Inferior parietal cortex (tissue), 1 donor: Measurements from ENCODE around the gene KNDC1.
"Not testable (repeated sequence)": the region's sequence is repeated elsewhere in the genome, so short reads cannot be mapped to it uniquely, and the experiment has no call there.

Experiments used
- DNase-seq: peaks from one replicate; pipeline ENCODE4 v3.0.0-alpha.2; 2016; ENCODE audit errors: extremely low spot score

KNDC1 gene

DNA sequence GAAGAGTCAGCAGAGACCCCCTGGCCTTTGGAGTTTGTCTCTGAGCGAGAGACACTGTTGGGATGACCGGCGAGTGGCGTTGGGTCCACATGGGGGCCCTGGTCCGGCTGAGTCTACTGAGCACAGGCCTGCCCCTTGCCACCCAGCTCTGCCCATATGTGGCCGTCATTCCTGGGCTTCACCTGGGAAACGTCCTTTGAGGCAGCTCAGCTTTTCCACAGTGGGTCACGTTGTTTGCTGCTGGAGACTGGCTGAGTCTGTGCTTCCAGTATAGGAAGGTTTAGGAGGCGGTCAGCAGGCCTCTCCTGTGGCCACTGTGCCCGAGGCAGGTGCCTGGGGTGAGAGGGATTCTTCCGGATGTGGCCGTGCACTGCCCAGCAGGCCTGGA lies 99.6 kb downstream of the KNDC1 start:
- DNase-seq = no peak

DNA sequence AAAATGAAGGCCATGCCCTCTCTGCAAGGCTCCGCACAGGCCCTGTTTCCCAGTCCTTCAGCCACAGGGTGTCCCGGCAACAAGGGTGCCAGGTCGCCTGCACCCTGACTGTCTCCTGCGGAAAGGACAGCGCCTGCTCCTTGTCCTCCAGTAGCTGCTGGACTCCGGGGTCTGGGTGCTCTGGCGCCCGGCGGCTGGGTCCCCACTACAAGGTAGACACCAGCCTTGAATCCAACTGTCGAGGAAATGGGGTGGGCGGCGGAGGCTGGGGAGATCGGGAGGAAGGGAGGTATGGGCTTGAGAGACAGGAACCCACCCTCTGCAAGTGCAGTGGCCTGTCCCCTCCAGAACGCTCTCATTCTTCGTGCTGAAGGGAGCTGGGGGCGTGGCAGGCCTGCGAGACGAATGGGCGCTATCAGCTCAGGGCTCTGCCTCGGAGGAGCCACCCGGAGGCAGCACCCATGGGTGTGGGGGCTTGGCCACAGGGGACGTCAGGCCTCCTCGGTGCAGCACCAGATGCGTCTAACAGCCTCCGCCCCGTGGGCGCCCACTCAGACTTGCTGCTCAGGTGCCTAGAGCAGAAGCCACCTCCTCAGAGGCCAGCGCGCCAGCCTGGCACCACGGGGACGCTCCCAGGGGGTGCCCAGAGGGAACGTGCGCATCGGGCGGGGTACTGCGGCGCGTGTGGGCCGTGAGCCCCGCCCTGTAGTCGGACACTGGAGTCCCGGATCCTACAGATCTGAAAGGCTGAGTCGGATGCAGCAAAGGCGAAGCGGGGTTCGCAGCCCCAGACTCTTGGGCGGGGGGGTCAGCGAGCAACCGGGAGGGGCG lies 101.1 kb downstream of the KNDC1 start:
- no peak for DNase-seq

DNA sequence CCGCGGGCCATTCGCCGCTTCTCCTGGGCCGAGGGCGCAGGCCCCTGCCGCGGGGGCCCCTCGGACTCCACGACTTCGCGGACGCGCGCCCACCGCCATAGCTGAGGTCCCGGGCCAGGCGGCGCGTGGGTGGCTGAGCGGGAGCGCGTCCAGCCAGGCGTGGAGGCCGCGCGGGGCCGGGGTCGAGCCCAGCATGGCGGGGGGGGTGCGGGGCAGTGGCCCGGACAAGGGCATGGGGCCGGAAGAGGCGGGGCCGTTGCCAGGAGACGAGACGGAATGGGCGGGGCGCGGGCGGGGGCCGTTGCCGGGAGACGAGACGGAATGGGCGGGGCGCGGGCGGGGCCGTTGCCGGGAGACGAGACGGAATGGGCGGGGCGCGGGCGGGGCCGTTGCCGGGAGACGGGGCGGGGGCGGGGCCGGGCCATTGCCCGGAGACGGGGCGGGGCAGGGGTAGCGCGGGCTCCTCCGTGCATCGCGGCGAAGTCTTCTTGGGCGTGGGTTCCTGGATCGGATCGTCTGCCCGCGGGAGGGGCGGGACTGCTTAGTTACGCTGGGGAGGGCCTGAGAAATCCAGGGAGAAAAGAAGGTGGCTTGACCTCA lies 101.8 kb downstream of the KNDC1 start:
- no peak for DNase-seq

DNA sequence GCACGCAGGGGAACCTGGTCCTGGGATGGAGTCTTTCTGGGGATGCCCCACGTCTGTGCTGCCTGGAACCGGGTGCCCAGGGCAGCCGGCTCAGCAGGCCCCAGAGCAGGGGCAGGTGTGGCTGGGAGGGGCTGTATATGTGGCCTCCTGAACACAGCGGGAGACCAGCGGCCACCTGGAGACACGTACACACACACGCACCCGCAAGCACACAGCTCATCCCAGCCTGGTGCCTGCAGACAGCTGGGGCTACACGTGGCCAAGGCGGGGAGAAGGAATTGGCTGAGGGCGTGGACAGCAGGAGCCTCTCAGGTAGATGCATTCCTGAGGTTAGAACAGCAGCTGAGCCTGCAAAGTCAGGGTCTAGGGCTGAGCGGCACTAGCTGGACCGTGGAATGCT lies 102.7 kb downstream of the KNDC1 start:
- DNase-seq = no peak

DNA sequence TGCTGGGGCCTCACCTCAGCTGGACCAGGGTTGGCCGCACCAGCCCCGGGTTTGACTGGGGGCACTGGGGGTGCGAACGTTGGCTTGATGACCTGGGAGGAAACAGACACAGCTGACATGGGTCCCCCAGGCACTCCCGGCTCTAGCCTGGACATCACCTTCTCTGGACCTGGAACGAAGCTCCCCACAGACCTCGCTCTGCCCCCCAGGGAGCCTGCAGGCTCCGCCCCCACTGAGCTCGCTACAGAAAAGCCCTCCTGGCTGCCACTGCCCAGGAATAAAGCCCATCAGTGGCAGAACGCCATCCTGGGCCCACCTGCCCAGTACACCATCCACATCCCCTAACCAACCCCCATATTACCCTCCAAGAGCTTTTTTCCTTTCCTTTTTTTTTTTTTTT lies 103.7 kb downstream of the KNDC1 start:
- DNase-seq = no peak

DNA sequence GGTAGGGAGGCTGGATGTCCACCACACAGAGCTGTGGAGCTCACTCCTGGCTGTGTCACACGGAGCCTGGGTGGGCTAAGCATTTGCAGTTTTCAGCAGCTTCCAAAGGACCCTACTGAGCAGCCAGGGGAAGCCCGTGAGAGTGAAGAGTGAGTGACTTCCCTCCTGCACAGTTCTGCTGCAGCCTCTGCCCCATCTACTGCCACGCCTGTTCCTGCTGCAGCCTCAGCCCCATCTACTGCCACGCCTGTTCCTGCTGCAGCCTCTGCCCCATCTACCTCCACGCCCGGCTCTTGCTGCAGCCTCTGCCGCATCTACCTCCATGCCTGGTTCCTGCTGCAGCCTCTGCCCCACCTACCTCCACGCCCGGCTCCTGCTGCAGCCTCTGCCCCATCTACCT lies 104.4 kb downstream of the KNDC1 start:
- no peak for DNase-seq

DNA sequence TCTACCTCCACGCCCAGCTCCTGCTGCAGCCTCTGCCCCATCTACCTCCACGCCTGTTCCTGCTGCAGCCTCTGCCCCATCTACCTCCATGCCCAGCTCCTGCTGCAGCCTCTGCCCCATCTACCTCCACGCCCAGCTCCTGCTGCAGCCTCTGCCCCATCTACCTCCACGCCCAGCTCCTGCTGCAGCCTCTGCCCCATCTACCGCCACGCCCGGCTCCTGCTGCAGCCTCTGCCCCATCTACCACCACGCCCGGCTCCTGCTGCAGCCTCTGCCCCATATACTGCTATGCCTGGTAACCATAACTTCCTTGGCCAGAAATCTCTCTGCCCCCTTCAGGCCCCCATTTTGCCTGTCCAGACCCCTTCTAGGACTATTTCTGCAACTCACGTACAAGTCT lies 105.0 kb downstream of the KNDC1 start:
- DNase-seq = not testable (repeated sequence)

DNA sequence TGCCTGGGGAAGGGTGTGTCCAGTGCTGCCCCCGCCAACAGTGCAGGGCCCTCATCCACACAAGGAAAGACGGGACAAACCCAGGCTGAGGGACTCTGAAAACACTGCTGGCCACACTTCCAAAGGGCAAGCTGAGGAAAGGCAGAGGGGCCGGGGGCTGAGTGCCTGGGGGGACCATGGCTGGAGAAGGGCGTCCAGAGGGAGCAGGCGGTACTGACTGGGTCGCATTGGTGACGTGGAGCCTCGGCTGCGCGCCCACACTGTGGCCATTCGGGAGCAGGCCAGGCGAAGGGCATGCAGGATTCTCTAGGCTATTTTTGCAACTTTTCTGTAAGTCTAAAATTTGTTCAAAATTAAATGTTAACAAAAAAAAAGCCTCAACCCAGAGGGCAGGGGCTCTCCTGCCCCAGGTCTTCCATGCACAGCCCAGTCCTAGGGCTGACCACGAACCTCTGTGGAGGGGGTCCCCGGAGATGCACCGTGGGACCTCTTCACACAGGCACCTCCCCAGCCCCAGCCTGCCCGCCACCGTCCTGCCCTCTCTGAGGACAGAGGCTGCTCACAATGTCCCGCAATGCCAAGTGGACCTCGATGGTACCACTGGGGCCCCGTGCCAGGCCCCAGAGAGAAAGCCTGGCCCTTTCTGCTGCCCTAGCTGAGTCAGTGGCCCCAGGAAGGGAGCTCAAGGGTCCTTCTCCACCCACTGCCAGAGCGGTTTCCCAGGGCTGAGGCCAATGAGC lies 106.2 kb downstream of the KNDC1 start:
- DNase-seq = no peak

DNA sequence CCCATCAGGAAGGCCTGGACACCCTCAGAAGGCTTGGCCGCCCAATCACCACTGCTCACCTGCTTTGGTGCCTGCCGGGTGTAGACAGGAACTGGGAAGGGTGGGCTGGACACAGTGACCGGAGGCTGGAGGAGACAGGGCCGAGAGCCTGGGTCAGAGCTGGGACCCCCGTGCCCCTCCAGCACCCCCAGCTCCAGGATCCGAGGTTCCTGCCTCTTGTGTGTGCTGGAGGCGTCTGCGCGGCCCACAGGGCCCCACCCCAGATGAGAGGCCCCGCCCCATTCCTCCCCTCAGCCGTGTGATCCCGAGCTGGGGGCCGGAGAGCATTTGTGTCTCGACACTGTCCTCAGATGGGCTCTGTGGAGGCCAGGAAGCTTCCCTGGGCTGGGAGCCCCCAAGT lies 107.3 kb downstream of the KNDC1 start:
- no peak for DNase-seq

DNA sequence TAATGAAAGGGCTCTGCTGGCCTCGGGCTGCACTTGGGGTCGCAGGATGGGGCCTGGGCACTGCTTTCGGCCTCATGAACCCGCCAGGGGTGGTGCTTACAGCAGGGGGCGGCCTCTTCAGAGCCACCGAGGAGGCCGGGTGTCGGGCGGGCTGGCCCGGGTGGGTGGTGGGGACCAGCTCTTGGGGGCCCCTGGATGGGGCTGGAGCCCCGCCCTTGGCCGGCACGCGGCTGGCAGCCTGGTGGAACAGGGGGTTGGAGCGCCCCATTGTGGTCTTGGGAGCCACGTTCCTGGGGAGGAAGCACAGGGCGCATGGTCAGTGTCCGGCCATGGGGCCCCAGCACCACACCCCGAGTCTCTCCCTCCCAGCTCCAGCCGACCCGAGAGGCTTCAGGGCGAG lies 107.8 kb downstream of the KNDC1 start:
- DNase-seq = no peak

DNA sequence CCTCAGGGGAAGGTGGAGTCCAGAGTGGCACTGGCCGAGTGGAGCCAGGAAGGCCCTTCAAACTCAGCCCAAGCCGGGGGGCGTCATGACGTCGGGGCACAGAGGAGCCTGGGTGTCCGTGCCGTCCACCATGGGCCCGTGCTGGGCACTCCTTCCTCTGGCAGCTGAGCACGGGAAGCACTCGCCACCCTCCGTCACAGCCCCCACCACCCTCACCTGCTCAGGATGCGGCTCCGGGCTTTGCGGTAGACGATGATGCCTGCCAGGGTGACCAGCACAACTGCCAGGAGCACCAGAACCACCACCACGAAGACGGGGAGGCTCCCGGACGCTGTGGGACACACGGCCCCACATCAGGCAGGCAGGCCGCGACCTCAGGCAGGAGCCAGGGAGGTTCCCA lies 108.5 kb downstream of the KNDC1 start:
- no peak for DNase-seq

DNA sequence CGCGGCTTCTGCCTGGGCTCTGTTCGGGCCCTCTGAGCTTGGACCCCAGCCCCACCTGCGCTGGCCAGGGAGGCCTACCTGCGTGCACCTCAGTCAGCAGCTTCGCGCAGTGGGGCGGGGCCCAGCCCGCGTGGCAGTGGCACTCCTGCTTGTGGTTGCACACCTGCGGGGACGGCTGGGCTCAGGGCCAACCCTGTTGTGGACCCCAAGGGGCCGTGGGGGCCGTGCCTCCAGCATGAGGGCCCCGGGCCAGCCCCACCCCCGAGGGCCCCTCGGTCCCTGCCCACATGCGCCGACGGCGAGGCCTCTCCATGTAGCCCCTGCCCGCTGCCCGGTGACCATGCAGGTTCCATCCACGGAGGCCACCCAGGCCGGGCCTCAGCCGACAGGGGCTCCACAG lies 109.3 kb downstream of the KNDC1 start:
- DNase-seq = no peak

DNA sequence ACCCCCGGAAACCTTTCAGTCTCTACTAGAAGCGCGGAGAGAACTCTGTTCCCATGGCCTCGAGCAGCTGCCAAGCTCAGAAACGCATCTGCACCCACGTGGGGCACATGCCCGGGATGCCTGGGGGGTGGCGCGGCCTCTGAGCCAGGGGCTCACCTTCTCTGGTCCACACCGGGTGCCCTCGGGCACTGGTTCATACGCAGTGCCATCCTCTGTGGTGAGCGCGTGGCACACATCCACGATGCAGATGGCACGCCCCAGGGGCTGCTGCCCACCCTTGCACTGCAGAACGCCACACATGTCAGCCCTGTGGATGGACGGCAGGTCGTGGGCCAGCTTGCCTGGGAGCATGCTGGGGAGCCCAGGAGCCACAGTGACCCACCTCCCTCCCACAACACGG lies 110.2 kb downstream of the KNDC1 start:
- DNase-seq = no peak

DNA sequence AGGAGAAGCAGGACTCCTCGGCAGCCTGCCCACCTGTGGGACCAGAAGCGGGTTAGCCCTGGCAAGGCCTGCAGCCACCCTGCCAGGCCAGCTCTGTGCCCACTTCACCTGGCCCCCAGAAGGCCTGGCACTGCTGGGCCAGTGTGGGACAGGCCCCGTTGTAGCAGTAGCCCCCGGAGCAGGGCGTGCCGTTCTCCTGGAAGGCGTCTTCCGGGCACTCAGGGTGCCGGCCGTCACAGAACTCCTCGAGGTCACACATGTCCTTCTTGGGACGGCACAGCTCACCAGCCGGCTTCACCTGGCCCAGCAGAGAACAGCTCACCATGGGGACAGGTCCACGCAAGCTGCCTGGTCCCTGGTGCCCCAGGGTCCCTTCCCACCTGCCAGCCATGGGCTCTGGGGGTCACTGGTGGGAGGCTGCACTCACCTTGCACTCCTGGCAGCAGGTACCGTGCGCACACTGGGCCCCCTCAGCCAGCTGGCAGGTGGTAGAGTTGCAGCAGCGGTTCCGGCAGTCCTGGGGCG lies 110.8 kb downstream of the KNDC1 start:
- DNase-seq = no peak

DNA sequence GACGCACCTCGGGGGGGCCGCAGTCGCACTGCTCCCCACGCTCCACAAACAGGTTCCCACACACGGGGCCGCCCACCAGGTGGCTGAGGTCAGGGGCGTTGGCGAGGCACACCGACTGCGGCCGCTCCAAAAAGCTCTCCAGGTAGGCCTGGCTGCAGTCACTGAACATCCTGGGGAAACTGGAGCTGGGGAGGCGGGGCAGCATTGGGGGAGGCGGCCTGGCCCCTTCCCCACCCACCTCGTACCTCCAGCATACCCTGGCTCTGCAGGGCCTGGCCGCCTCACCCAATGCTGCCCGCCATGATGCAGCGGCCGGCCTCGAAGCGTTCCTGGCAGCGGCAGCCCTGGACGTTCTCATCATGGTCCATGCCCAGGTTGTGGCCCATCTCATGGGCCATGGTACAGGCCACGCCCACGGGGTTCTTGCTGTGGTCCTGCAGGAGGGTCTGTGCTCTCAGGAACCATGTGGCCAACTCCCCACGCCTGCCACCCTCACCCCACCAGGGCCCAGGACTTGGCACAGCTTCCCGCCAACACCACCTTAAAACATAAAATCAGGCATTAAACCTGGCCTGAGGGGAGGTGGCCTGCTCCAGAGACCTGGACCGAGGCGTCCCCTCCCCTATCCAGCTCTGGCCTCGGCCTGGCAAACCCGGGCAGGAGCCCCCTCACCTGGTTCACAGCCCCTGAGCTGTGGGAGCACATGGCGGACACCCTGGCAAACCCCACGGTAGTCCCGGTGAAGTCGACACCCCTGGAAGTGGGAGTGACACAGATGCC lies 111.7 kb downstream of the KNDC1 start:
- no peak for DNase-seq

DNA sequence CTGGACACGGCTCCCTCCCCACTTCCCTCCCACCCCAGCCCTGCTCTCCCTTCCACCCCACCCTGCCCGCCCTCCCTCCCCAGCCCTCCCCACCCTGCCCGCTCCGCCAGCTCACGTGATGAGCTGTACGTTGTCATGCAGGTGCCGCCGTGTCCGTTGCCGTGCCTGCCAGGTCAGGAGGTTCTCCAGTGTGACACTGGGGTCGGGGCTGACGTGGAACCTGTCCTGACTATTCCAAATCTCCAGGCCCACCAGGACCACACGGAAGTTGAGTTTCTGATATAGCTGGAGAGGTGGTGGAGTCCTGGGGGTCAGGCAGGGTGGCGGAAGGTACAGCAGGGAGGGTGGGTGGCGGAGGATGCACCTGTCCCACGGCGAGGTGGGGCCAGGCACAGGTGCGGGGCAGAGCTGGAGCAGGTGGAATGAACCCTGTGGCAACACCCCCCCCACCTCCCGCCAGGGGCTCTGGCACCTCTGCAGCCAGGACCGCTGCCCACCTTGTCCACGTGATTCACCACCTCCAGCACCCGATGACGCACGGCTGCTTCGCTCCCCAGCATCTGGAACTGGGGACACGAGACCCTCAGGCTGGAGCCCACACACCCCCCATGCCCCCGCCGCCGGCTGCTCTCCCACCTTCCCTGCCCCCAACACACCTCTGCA lies 112.4 kb downstream of the KNDC1 start:
- no peak for DNase-seq

DNA sequence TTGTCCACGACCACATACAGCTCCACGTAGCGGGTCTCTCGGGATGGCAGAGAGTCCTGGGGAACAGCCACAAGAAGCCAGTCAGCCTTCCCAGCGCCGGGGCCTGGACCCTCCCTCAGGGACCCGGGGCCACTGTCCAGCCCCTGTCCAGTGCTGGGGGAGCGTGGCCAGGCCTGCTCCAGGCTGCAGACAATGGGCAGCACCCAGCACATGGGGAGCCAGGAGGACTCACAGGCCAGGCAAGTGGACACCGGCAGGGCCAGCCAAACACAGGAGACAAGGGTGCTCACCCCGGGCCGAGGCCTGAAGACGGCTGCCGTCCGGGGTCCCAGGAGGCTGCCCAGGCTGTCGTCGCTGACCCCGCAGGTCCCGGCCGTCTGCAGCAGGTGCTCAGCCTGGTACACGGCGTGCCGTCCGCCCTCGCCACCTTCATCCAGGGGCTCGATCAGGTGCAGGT lies 113.0 kb downstream of the KNDC1 start:
- no peak for DNase-seq

DNA sequence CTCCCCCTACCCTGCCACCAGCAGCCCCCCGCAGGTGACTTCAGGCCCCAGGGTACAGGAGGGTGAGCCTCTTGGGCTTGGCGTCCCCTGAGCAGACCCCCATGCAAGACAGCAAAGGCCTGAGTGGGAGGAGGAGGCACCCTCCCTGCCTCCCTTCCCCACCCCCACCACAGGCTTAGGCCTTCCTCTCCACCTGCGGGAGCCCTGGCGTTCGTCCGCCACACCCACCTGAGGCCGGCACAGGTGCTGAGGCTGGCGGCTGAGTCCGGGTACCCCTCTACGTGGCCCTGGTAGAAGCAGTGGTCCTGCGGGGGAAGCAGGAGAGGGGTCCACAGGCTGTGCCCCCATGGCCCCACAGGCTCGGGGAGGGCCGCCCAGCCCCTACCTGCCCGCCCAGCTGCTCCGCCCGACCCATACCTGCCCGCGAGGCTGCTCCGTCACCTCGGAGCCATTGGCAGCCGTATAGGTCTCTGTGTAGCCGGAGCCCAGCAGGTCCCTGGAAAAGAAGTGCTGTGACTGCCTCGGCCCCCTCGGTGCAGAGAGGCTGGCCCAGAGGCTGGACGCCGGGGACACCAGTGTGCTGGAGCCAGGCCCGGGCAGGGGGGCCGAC lies 113.6 kb downstream of the KNDC1 start:
- DNase-seq = no peak

DNA sequence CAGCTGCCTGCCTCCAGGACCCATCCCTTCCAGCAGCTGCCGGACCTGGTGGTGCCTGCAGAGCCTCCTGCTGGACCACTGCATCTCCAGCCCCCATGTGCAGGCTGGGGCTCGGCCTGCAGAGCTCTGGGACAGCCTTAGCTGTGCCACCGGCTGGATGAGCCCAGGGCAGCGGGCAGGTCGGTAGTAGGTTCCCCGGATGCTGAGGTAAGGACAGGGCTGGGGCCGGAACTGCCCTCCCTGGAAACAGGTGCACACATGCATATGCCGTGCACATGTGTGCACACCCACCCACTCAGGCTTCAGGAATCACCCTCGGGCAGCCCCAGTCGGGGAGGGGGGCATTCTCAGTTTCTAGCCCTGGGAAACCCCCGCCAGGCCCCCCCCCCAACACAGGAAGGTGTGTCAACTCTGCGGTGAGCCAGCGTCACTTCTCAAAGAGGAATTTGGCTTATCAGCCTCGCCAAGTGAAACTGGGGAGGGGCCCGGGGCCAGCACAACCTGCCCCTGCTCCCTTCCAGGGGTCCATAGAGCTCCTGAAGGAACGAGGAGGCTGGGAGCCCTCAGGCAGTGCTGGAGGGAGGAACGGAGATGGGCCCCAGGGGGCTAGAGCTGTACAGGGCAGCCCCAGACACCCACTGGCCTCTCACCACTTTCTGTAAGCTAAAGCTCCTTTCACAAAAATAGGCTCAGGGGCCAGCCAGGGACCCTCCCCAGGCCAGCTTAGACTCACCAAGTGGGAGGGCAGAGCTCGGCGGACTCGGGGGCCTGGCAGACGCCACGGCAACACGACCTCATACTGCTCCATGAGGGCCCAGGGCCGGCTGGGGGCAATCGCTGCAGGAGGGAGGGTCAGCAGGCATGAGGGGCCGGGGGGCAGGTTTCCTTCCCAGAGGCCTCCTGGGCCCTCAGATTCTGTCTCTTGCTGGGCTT lies 115.0 kb downstream of the KNDC1 start:
- DNase-seq = no peak

DNA sequence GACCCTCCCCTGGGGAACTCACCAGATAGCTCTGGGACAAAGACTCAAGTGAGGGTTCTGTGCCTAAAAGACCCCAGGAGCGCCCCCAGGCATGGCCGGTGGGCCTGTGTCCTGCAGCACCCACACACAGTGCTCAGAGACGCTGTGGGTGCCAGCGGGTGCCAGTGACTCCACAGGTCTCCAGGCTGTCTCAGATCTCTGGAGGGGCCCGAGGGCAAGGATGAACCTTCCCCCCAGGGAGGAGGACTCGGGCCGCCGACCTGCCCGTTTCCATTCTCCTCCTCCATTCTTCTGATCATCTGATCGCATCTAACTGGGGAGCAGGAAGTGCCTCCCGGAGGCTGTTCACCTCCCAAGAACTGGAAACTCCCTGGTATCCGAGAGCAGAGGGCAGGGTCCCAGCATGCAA lies 115.7 kb downstream of the KNDC1 start:
- DNase-seq = no peak
